SKM-1 (cell line): ENCODE data around the gene RCCD1.

Source experiments
- DNase-seq: peaks from one replicate; lab custom pipeline; 2025; ENCODE audit not compliant: unreplicated experiment; lab: John Stamatoyannopoulos, UW

Gene RCCD1

DNA sequence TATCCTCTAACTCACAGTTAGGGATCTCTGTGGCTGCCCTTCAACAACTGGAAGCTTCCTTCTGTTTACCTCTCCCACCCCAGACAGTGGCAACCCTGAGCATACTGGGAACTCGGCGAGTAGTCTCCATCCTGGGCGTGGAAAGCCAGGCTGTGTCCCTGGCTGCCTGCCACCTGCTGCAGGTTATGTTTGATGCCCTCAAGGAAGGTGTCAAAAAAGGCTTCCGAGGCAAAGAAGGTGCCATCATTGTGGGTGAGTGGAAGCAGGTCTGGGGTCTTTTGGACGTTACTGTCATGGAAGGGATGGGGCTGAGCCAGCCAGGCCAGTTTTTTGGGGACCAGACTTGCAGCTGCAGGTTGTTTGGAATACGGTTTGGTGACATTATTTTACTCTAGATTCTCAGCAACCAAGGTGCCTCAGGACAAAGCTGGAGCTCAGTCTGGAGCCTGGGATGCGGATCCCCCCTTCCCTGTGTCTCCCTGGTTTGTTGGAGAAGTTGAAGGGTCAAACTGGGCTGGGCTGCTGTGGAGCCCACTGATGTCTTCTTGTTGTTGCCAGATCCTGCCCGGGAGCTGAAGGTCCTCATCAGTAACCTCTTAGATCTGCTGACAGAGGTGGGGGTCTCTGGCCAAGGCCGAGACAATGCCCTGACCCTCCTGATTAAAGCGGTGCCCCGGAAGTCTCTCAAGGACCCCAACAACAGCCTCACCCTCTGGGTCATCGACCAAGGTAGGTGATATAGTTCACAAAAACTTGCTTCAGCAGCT is 12.1 kb upstream of the RCCD1 start:
- no peak for DNase-seq

DNA sequence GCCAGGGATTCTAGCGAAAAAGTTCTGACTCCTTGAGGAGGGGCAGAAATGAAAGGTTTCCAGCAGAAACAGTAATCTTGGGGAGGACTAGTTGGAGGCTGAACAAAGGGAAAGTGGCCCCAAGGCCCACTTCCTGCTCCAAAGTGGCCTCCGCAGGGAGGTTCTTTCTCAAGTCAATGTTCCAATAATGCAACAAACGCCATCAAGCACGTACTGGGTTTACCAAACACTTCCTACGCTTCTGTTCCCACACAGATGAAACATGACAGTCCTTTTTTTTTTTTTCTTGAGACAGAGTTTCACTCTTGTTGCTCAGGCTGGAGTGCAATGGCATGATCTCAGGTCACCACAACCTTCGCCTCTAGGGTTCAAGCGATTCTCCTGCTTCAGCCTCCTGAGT is 9.6 kb upstream of the RCCD1 start:
- no peak for DNase-seq

DNA sequence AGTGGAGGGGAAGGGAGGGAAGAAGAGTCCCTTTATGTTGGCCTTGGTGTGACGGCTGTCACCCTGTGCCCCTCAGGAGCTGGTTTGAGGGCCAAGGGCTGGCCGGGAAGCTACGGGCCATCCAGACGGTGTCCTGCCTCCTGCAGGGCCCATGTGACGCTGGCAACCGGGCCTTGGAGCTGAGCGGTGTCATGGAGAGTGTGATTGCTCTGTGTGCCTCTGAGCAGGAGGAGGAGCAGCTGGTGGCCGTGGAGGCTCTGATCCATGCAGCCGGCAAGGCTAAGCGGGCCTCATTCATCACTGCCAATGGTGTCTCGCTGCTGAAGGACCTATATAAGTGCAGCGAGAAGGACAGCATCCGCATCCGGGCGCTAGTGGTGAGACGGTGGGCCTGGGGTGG is 8.1 kb upstream of the RCCD1 start:
- DNase-seq = no peak

- no peak for DNase-seq
These were observed 7.6 kb upstream of the RCCD1 start for GRCh38 chr15:90946941-90947576.

DNA sequence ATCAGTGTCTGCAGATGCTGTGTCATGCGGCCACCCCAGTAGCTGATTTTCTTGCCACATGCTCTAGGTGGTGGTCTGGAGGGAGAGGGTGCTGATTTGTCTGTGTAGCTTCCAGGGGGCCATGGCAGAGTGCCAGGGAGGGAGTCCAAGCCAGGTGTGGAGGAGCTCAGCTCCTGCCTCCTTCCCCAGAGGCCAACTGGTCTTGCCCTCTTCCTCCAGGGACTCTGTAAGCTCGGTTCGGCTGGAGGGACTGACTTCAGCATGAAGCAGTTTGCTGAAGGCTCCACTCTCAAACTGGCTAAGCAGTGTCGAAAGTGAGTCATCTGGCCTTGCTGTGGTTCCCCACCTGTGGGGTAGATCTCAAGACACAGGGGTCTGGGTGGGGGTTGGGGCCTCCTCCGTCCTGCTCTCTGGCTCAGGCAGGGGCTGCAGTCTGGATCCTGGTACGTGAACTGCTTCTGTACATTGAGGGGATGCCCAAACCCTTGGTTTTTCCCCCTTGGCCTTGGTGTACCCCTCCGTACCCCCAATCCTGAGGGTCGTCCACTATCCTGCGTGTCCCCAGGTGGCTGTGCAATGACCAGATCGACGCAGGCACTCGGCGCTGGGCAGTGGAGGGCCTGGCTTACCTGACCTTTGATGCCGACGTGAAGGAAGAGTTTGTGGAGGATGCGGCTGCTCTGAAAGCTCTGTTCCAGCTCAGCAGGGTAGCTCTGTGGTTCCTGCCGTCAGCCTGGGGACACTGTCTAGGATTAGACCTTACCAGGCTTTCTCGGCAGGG is 6.9 kb upstream of the RCCD1 start:
- DNase-seq = no peak

- no peak for DNase-seq
These were observed 6.2 kb upstream of the RCCD1 start for GRCh38 chr15:90948506-90948905.

DNA sequence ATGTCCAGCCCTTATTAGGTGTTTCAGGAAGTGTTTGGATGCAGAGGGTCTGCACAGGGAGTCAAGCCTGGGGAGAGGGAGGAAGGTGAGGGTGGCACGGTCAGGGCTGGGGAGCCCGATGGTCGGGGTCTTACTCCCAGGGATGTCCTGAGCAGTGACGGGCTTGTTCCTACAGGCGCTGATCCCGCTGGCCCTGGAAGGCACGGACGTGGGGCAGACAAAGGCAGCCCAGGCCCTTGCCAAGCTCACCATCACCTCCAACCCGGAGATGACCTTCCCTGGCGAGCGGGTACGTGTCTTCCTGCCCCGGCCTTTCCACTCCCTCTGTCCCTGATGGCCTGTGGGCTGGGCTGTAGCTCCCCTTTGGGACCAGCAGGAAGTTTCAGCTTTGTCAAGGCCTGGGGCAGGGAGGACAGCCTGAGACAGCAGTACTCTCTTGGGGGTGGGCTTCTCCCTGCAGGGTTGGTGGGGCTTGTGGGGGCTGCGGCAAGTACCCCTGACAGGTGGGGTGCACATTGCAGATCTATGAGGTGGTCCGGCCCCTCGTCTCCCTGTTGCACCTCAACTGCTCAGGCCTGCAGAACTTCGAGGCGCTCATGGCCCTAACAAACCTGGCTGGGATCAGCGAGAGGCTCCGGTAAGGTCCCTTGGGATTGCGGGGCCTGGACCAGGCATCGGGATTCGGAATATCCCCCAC is 4.6 kb upstream of the RCCD1 start:
- DNase-seq = no peak

GRCh38 chr15:90950676-90951075 is 4.0 kb upstream of the RCCD1 start:
- no peak for DNase-seq

- no peak for DNase-seq
These were observed 1.6 kb upstream of the RCCD1 start for GRCh38 chr15:90952901-90953677.

DNA sequence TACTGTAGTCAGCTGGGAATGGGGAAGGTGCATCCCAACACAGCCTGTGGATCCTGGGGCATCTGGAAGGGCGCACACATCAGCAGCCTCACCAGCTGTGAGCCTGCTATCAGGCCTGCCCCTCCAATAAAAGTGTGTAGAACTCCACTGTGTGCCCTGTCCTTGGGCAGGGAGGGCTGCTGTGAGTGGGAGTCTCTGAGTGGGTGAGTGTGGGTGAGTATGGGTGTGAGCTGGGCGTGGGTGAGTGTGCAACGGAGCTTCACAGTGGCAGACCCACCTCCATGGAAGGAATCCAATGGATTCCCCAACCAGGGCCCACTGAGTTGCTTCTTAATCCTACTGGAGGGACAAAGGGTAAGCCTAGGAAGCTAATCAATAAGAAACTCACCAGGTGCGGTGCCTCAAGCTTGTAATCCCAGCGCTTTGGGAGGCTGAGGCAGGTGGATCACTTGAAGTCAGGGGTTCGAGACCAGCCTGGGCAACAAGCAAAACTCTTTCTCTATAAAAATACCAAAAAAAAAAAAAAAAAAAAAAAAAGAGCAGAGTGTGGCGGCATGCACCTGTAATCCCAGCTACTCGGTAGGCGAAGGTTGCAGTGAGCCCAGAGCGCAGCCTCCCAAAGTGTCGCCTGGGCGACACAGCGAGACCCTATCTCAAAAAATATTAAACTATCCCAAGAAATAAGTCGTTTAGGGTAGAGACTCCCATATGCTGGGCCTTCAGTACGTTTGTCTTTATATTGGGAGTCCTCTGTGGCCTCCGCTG is 555 bp upstream of the RCCD1 start:
- no peak for DNase-seq

DNA sequence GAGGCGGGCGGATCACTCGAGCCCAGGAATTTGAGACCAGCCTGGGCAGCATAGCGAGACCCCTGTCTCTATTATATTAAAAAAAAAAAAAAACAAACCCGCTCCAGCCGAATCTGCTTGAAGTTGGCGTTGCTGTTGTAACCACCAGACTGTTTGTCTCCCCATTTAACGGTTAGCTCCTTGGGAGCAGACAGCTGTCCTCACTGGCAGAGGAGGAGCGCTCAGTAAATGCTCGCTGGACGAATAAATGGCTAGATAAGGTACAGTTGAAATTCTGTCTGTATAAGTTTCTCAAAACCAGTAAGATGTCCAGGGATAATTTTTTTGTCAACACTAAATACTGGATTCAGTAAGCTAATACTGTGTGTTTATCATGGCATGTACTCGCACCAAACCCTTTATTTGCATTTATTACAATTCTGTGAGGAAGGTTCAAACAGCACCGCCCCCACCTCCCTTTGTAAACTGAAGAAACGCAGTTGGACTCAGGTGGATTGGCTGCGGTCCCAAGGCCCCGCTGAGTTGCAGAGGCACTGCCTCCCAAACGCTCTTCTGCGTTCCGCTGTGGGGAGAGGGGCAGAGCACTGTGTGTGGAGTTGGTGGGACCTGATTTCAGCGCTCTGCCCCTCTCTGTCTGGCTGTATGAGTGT is 1.1 kb downstream of the RCCD1 start:
- DNase-seq = no peak

- DNase-seq = no peak
These were observed 1.8 kb downstream of the RCCD1 start for GRCh38 chr15:90956274-90957030.

DNA sequence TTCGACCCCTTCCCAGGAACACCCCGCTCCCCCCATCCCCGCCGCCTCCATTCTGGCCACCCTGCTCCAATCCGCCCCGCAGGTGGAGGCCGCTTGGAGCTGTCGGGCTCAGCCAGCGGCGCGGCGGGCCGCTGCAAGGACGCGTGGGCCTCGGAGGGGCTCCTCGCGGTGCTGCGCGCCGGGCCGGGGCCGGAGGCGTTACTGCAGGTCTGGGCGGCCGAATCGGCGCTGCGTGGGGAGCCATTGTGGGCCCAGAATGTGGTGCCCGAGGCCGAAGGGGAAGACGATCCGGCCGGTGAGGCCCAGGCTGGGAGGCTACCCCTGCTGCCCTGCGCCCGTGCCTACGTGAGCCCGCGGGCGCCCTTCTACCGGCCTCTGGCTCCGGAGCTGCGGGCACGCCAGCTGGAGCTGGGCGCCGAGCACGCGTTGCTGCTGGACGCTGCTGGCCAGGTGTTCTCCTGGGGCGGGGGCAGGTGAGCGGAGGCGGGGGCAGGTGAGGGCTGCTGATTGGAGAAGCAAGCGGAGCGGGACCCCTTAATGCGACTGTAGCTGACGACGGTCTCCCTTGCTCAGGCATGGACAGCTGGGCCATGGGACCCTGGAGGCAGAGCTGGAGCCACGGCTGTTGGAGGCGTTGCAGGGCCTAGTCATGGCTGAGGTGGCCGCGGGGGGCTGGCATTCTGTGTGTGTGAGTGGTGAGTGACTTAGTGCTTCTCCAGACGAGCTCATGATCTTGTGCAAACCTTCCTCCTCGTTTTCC is 2.5 kb downstream of the RCCD1 start:
- no peak for DNase-seq

DNA sequence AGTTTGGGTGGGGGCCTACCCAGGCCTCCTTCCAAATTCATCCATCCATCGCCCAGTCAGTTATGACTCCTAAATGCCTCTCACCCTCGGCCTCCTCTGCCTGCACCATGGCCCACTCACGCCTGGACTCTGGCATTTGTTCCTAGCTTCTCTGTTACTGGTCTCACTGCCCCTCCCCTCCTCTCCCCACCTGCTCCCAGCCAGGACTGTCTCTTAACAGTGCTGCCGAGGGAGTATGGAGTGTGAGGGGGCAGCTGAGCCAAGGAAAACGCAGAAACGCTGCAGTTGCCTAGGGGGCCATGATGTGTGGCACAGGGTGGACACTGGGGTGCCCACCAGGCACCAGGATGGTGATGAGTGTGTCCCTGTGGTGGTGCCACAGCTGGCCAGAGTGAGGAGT is 3.1 kb downstream of the RCCD1 start:
- DNase-seq = no peak

DNA sequence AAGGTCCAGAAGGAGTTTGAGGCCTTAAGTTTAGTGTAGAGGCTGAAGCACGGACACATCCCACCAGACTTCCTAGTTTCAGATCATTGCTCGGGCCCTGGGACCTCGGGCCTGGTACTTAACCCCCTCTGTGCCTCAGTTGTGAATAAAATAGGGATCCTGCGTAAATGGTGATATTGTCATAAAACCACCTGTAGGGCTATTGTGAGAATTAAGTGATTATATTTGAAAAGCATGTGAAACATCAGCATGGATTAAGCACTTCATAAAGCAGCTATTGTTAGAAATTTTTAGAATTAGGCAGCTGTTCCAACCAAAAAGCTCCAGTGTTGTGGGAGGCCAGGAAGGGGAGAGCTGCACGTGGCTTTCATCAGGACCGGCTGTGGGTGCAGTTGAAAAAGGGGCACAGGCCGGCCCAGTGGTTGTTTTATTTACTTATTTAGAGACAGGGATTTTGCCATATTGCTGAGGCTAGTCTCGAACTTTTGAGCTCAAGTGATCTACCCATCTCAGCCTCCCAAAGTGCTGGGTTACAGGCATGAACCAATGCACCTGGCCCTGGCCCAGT is 4.4 kb downstream of the RCCD1 start:
- DNase-seq = no peak

DNA sequence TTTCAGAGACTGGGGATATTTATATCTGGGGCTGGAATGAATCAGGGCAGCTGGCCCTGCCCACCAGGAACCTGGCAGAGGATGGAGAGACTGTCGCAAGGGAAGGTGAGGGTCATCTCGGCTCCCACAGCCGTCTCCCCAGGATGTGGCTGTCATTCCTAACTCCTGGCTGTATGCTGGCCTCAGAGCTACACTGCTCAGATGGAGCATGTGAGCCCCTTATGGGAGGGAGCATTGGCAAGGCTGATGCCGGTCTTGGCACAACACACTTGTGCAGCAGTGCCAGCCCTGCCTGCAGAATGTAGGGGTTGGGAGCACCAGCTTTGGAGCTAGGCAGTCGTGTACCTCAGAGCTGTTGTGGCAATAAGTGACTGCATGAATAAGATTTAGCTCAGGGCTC is 5.2 kb downstream of the RCCD1 start:
- no peak for DNase-seq

DNA sequence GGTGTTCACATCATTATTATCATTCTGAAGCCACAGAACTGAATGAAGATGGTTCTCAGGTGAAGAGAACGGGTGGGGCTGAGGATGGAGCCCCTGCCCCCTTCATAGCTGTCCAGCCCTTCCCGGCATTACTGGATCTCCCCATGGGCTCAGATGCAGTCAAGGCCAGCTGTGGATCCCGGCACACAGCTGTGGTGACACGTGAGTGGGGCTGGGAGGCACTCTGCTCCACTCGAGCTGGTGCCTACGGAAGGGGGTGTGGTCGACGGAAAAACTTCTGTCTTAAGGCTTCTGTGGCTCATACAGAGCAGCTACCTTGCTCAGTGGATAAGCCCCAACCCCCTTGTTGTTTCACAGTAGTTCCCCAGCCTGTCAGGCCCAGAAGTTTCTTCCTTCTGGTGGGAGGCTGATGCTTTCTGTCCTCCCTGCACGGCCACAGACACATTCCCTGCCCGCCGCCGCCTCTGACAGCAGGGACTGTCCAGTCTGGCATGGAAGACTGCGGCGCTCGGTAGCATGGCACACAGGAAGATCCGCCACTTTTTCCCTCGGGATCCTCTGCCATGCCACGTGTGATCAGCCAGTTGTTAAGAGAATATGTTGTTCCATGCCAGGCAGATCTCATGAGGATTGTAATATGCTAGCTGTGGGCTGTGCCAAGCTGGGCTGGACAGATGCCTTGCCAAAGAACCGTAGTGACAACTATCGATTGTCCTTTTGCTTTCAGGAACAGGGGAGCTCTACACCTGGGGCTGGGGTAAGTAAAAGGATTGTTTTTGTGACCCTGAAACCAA is 5.8 kb downstream of the RCCD1 start:
- no peak for DNase-seq
